Keratinocyte (primary cell): Measurements from ENCODE around the gene NCBP3. TPM values are rescaled to one million over a fixed set of nuclear protein-coding genes. Genes with fewer than 3 reads are reported as not detected.

ENCODE experiments used
- DNase-seq: peaks from one replicate; pipeline ENCODE4 v3.0.0-alpha.2; 2011; ENCODE audit warnings: low read depth, missing footprints, low spot score
- FAIRE-seq: peaks from 2 replicates; lab custom pipeline; 2011; peaks lifted over from hg19 to GRCh38; lab: Jason Lieb, UNC
- H2AFZ ChIP-seq: 2 replicates; pipeline ENCODE4 v1.6.0; 2012; ENCODE audit warnings: low read length, control low read depth, inconsistent platforms; ENCODE audit not compliant: control insufficient read depth
- H3K27ac ChIP-seq: 2 replicates; pipeline ENCODE4 v1.5.1; 2011; ENCODE audit warnings: low read length; ENCODE audit not compliant: control insufficient read depth, insufficient read depth
- H3K27me3 ChIP-seq: 3 replicates; pipeline ENCODE4 v1.6.0; 2011; ENCODE audit warnings: low read length; ENCODE audit not compliant: control insufficient read depth, insufficient read depth; ENCODE audit errors: extremely low read depth
- H3K36me3 ChIP-seq, 2 experiments: 2 replicates in 1 of 2; 3 replicates in 1 of 2; pipeline ENCODE4 v1.5.1; 2011; ENCODE audit warnings: low read length in 2 of 2, mild to moderate bottlenecking in 1 of 2; ENCODE audit not compliant: control insufficient read depth in 2 of 2, insufficient read depth in 2 of 2; ENCODE audit errors: extremely low read depth in 1 of 2
- H3K4me1 ChIP-seq: 3 replicates; pipeline ENCODE4 v1.5.1; 2011; ENCODE audit warnings: low read length; ENCODE audit not compliant: control insufficient read depth, insufficient read depth; ENCODE audit errors: extremely low read depth
- H3K4me2 ChIP-seq: 3 replicates; pipeline ENCODE4 v1.6.0; 2011; ENCODE audit warnings: low read depth, low read length; ENCODE audit not compliant: control insufficient read depth, insufficient read depth; ENCODE audit errors: extremely low read depth
- H3K4me3 ChIP-seq, 3 experiments: fragments of 200-600 bp in 1 of 3; sonication (generic) in 1 of 3; 2 replicates in 2 of 3; 3 replicates in 1 of 3; pipeline ENCODE4 v1.5.1; 2011 to 2016; ENCODE audit warnings: low read length in 3 of 3, mild to moderate bottlenecking in 3 of 3, control low read depth in 2 of 3, inconsistent platforms in 1 of 3, low read depth in 1 of 3, mixed read lengths in 1 of 3, mixed run types in 1 of 3, moderate library complexity in 1 of 3; ENCODE audit not compliant: control insufficient read depth in 2 of 3, insufficient read depth in 2 of 3; ENCODE audit errors: extremely low read depth in 1 of 3
- H3K79me2 ChIP-seq: 2 replicates; pipeline ENCODE4 v1.6.0; 2012; ENCODE audit warnings: low read length; ENCODE audit not compliant: control insufficient read depth, insufficient read depth
- H3K9ac ChIP-seq: 3 replicates; pipeline ENCODE4 v1.6.0; 2011; ENCODE audit warnings: low read length; ENCODE audit not compliant: control insufficient read depth, insufficient read depth; ENCODE audit errors: extremely low read depth
- H3K9me1 ChIP-seq: 3 replicates; pipeline ENCODE4 v1.6.0; 2011; ENCODE audit warnings: low read length; ENCODE audit not compliant: control insufficient read depth, insufficient read depth; ENCODE audit errors: extremely low read depth
- H3K9me3 ChIP-seq: 2 replicates; pipeline ENCODE4 v1.5.1; 2012; ENCODE audit warnings: low read depth, low read length; ENCODE audit not compliant: control insufficient read depth
- H4K20me1 ChIP-seq: 3 replicates; pipeline ENCODE4 v1.6.0; 2011; ENCODE audit warnings: low read length; ENCODE audit not compliant: control insufficient read depth, insufficient read depth; ENCODE audit errors: extremely low read depth
- CTCF ChIP-seq, 3 experiments: IDR thresholded peaks in 1 of 3; conservative IDR thresholded peaks in 1 of 3; optimal IDR thresholded peaks in 1 of 3; 2 replicates in 2 of 3; 3 replicates in 1 of 3; pipeline versions ENCODE3 to v1.5.1; 2011; ENCODE audit warnings: low read length in 3 of 3, mild to moderate bottlenecking in 3 of 3, moderate library complexity in 2 of 3, control low read depth in 1 of 3, inconsistent platforms in 1 of 3; ENCODE audit not compliant: insufficient read depth in 2 of 3; ENCODE audit errors: extremely low read depth in 1 of 3
- EZH2 ChIP-seq: IDR thresholded peaks from one replicate; pipeline ENCODE4 v1.6.1; 2012; ENCODE audit warnings: inconsistent platforms, mild to moderate bottlenecking, low read length, moderate library complexity
- dilution Hi-C: fragments of 300-500 bp; cut with MboI; formaldehyde crosslinking; loops from one replicate; pipeline ENCODE4 v1.7.0; 2020; ENCODE audit warnings: low sequenced_read_pairs; ENCODE audit not compliant: extremely low pct_ligation_motif_present
- polyA plus RNA-seq, 5 experiments: library from polyadenylated mRNA; depleted of rRNA in 3 of 5; stranded (reverse) in 3 of 5; stranded (forward) in 1 of 5; unstranded in 1 of 5; fragments of >200 nt; gene quantifications; 1 replicate in 1 of 5; 2 replicates in 3 of 5; 3 replicates in 1 of 5; pipeline versions ENCODE4 v1.2.1 to v1.2.3, GENCODE V29; 2011 to 2012; ENCODE audit warnings: missing spikeins in 2 of 5, low read depth in 1 of 5, low replicate concordance in 1 of 5

NCBP3 gene
- polyA plus RNA-seq, 1 donor (not counting 4 experiments of a cell fraction or from before 2014, with no cell fraction given), result 22.1 TPM

- no peak overlapping the region for H2AFZ ChIP-seq
- dilution Hi-C loops, result no loop called here
- TF ChIP-seq EZH2, result no peak
- TF ChIP-seq CTCF (optimal IDR thresholded peaks at IDR 0.05 in 1 of 3, IDR thresholded peaks at IDR 0.05 in 1 of 3, conservative IDR thresholded peaks at IDR 0.05 in 1 of 3; ENCODE audit: extremely low read depth in 1 of 3, insufficient read depth in 2 of 3, low read length in 3 of 3), result no peak
- DNase-seq, result no peak
- H3K36me3 ChIP-seq, result no peaks in the 10 kb centered on the region
- no peaks in the 10 kb centered on the region for H3K4me1 ChIP-seq
- H3K9me3 ChIP-seq, result no peaks in the 10 kb centered on the region
- H4K20me1 ChIP-seq, result no peaks in the 10 kb centered on the region
- FAIRE-seq, result no peak
- no peaks in the 10 kb centered on the region for H3K27me3 ChIP-seq
- H3K4me3 ChIP-seq, result no peak overlapping the region
- no peak overlapping the region for H3K9ac ChIP-seq
- H3K9me1 ChIP-seq, result no peaks in the 10 kb centered on the region
- no peak overlapping the region for H3K4me2 ChIP-seq
- no peaks in the 10 kb centered on the region for H3K79me2 ChIP-seq
- H3K27ac ChIP-seq, result no peak overlapping the region
Observed at GRCh38 chr17:3763777-3764170, 82.3 kb downstream of the NCBP3 start.

GRCh38 chr17:3762922-3763776 lies 82.9 kb downstream of the NCBP3 start:
- Histone ChIP-seq H3K79me2 (no peaks in the 10 kb centered on the region), H3K36me3 (no peaks in the 10 kb centered on the region), H2AFZ (no peak overlapping the region), H3K27me3 (no peaks in the 10 kb centered on the region), H3K4me3 (no peak overlapping the region), H3K4me2 (no peak overlapping the region), H4K20me1 (no peaks in the 10 kb centered on the region), H3K27ac (no peak overlapping the region), H3K9me3 (no peaks in the 10 kb centered on the region), H3K9me1 (no peaks in the 10 kb centered on the region), H3K4me1 (no peaks in the 10 kb centered on the region), H3K9ac (no peak overlapping the region)
- TF ChIP-seq EZH2, result no peak
- TF ChIP-seq CTCF (optimal IDR thresholded peaks at IDR 0.05 in 1 of 3, IDR thresholded peaks at IDR 0.05 in 1 of 3, conservative IDR thresholded peaks at IDR 0.05 in 1 of 3; ENCODE audit: extremely low read depth in 1 of 3, insufficient read depth in 2 of 3, low read length in 3 of 3), result no peak
- DNase-seq, result no peak
- FAIRE-seq, result no peak
- dilution Hi-C loops, result no loop called here
